Erythroblast (primary cell): ENCODE measurements around the gene RAB29.

Source experiments
- GATA1 ChIP-seq: IDR thresholded peaks from 2 replicates; pipeline ENCODE4 v1.6.1; 2011; ENCODE audit warnings: low read depth, mild to moderate bottlenecking, control low read depth, low read length, moderate library complexity
- POLR2A ChIP-seq: IDR thresholded peaks from 2 replicates; pipeline ENCODE4 v1.6.1; 2011; ENCODE audit warnings: mild to moderate bottlenecking, low read length

- TF ChIP-seq POLR2A = peak; percentile 54
- no peak for TF ChIP-seq GATA1
Observed at GRCh38 chr1:205811660-205812059, 36.4 kb upstream of the RAB29 start.
